ENCODE measurements around the gene AVPR1A. TPM values are rescaled to one million over a fixed set of nuclear protein-coding genes. Genes with fewer than 3 reads are reported as not detected.
"Not testable (repeated sequence)": the region's sequence is repeated elsewhere in the genome, so short reads cannot be mapped to it uniquely, and the experiment has no call there.

The AVPR1A gene
- total RNA-seq: under 0.01 and 0.19 TPM in 2 replicates

GRCh38 chr12:63150713-63151622 lies at the start of gene AVPR1A:
AVPR1A (minus strand) TSS chr12:63151201; CDS start chr12:63150836, 365 bp downstream.
- DNase-seq: peak; percentile 8

- no peak for DNase-seq
These were observed 45.2 kb upstream of the AVPR1A start for GRCh38 chr12:63196168-63196567.

- no peak for DNase-seq
These were observed 28.2 kb upstream of the AVPR1A start for GRCh38 chr12:63179224-63179623.

GRCh38 chr12:63170321-63170720 lies 19.3 kb upstream of the AVPR1A start:
- DNase-seq: no peak

GRCh38 chr12:63167741-63168140 lies 16.7 kb upstream of the AVPR1A start:
- not testable (repeated sequence) for DNase-seq

GRCh38 chr12:63164911-63165310 lies 13.9 kb upstream of the AVPR1A start:
- DNase-seq: no peak

GRCh38 chr12:63163541-63163940 lies 12.5 kb upstream of the AVPR1A start:
- DNase-seq: no peak

- no peak for DNase-seq
These were observed 4.4 kb upstream of the AVPR1A start for GRCh38 chr12:63155375-63155774.

- DNase-seq: no peak
These were observed 3.6 kb upstream of the AVPR1A start for GRCh38 chr12:63154560-63154959.

GRCh38 chr12:63152321-63152700 lies 1.3 kb upstream of the AVPR1A start:
- DNase-seq: no peak

GRCh38 chr12:63151623-63152320 lies 771 bp upstream of the AVPR1A start:
- peak; percentile 67 for DNase-seq

GRCh38 chr12:63149909-63150712 lies 890 bp downstream of the AVPR1A start:
- DNase-seq: peak; percentile 2

GRCh38 chr12:63144556-63144955 lies 6.4 kb downstream of the AVPR1A start:
- DNase-seq: no peak

- no peak for DNase-seq
These were observed 12.5 kb downstream of the AVPR1A start for GRCh38 chr12:63138488-63138887.

GRCh38 chr12:63133981-63134380 lies 17.0 kb downstream of the AVPR1A start:
- no peak for DNase-seq

- no peak for DNase-seq
These were observed 18.8 kb downstream of the AVPR1A start for GRCh38 chr12:63132201-63132600.

- no peak for DNase-seq
These were observed 21.1 kb downstream of the AVPR1A start for GRCh38 chr12:63129927-63130326.

- no peak for DNase-seq
These were observed 26.2 kb downstream of the AVPR1A start for GRCh38 chr12:63124778-63125177.

- peak; percentile 60 for DNase-seq
These were observed 47.4 kb downstream of the AVPR1A start for GRCh38 chr12:63103494-63104131.

- DNase-seq: no peak
These were observed 49.1 kb downstream of the AVPR1A start for GRCh38 chr12:63101920-63102319.

- peak; percentile 4 for DNase-seq
These were observed 52.1 kb downstream of the AVPR1A start for GRCh38 chr12:63098851-63099250.

GRCh38 chr12:63095369-63095980 lies 55.5 kb downstream of the AVPR1A start:
- no peak for DNase-seq

Data from dermis blood vessel endothelial cell (primary cell).